ENCODE results near the gene FMNL2. TPM values are rescaled to one million over a fixed set of nuclear protein-coding genes. Genes with fewer than 3 reads are reported as not detected.
A peak's percentile ranks its signal among the peaks of the same experiment; 100 is the strongest.

FMNL2 gene
- total and polyA plus RNA-seq, 2 experiments from 2014 or later: 5.1 to 11.7 TPM

GRCh38 chr2:152440049-152440448 lies 105.1 kb downstream of the FMNL2 start:
- Histone ChIP-seq H3K36me3 (no peaks in the 10 kb centered on the region), H3K4me3 (no peak overlapping the region), H3K27ac (no peak overlapping the region), H3K27me3 (no peaks in the 10 kb centered on the region), H3K9me3 (ENCODE audit: low read depth) (no peaks in the 10 kb centered on the region), H3K4me1 (ENCODE audit: low read depth) (no peaks in the 10 kb centered on the region)
- TF ChIP-seq CTCF (IDR thresholded peaks at IDR 0.05; ENCODE audit: low read depth, low read length): no peak
- no peak for DNase-seq (ENCODE audit: low read depth in 1 of 2, low spot score in 1 of 2)

GRCh38 chr2:152440460-152440859 lies 105.5 kb downstream of the FMNL2 start:
- H3K27me3 ChIP-seq: no peaks in the 10 kb centered on the region
- H3K27ac ChIP-seq: no peak overlapping the region
- no peaks in the 10 kb centered on the region for H3K4me1 ChIP-seq (ENCODE audit: low read depth)
- no peak for TF ChIP-seq CTCF (IDR thresholded peaks at IDR 0.05; ENCODE audit: low read depth, low read length)
- DNase-seq (ENCODE audit: low read depth in 1 of 2, low spot score in 1 of 2): no peak
- H3K9me3 ChIP-seq (ENCODE audit: low read depth): no peaks in the 10 kb centered on the region
- no peaks in the 10 kb centered on the region for H3K36me3 ChIP-seq
- H3K4me3 ChIP-seq: no peak overlapping the region

- no peaks in the 10 kb centered on the region for H3K27me3 ChIP-seq
- H3K4me3 ChIP-seq: no peak overlapping the region
- H3K4me1 ChIP-seq (ENCODE audit: low read depth): no peaks in the 10 kb centered on the region
- DNase-seq (ENCODE audit: low read depth in 1 of 2, low spot score in 1 of 2): no peak
- H3K36me3 ChIP-seq: no peaks in the 10 kb centered on the region
- no peaks in the 10 kb centered on the region for H3K9me3 ChIP-seq (ENCODE audit: low read depth)
- H3K27ac ChIP-seq: no peak overlapping the region
- no peak for TF ChIP-seq CTCF (IDR thresholded peaks at IDR 0.05; ENCODE audit: low read depth, low read length)
Measured at GRCh38 chr2:152441961-152442360, 107.0 kb downstream of the FMNL2 start.

- Histone ChIP-seq H3K9me3 (ENCODE audit: low read depth) (no peaks in the 10 kb centered on the region), H3K4me1 (ENCODE audit: low read depth) (no peaks in the 10 kb centered on the region), H3K27ac (no peak overlapping the region), H3K27me3 (no peaks in the 10 kb centered on the region), H3K4me3 (no peak overlapping the region), H3K36me3 (no peaks in the 10 kb centered on the region)
- DNase-seq (ENCODE audit: low read depth in 1 of 2, low spot score in 1 of 2): peak in 1 of 2 donors; percentile 45
- TF ChIP-seq CTCF (IDR thresholded peaks at IDR 0.05; ENCODE audit: low read depth, low read length): no peak
Measured at GRCh38 chr2:152443771-152444170, 108.8 kb downstream of the FMNL2 start.

- no peak for TF ChIP-seq CTCF (IDR thresholded peaks at IDR 0.05; ENCODE audit: low read depth, low read length)
- no peak overlapping the region for H3K4me3 ChIP-seq
- no peak for DNase-seq (ENCODE audit: low read depth in 1 of 2, low spot score in 1 of 2)
- no peaks in the 10 kb centered on the region for H3K36me3 ChIP-seq
- H3K27ac ChIP-seq: no peak overlapping the region
- H3K4me1 ChIP-seq (ENCODE audit: low read depth): peaks cover 6% of the 10 kb centered on the region
- no peaks in the 10 kb centered on the region for H3K27me3 ChIP-seq
- H3K9me3 ChIP-seq (ENCODE audit: low read depth): no peaks in the 10 kb centered on the region
Measured at GRCh38 chr2:152444448-152444847, 109.5 kb downstream of the FMNL2 start.

- H3K9me3 ChIP-seq (ENCODE audit: low read depth): no peaks in the 10 kb centered on the region
- no peaks in the 10 kb centered on the region for H3K27me3 ChIP-seq
- no peak for DNase-seq (ENCODE audit: low read depth in 1 of 2, low spot score in 1 of 2)
- no peak for TF ChIP-seq CTCF (IDR thresholded peaks at IDR 0.05; ENCODE audit: low read depth, low read length)
- H3K4me1 ChIP-seq (ENCODE audit: low read depth): peaks cover 7% of the 10 kb centered on the region
- no peak overlapping the region for H3K27ac ChIP-seq
- H3K4me3 ChIP-seq: no peak overlapping the region
- no peaks in the 10 kb centered on the region for H3K36me3 ChIP-seq
Measured at GRCh38 chr2:152445375-152445774, 110.4 kb downstream of the FMNL2 start.

All from cardiac muscle cell (in vitro differentiated cells and primary cell).